CD4-positive, alpha-beta T cell treated with Interleukin-4 for 1 hour (primary cell): ENCODE data around the gene TSPAN9.
A peak's percentile ranks its signal among the peaks of the same experiment; 100 is the strongest.

Source experiments
- DNase-seq, 2 donors: peaks; one replicate each; pipeline ENCODE4 v3.0.0-alpha.2; 2020 to 2022

TSPAN9 gene

GRCh38 chr12:3304436-3305165, 227.4 kb downstream of the TSPAN9 start:
- no peak for DNase-seq

GRCh38 chr12:3305464-3305863, 228.3 kb downstream of the TSPAN9 start:
- no peak for DNase-seq

DNA sequence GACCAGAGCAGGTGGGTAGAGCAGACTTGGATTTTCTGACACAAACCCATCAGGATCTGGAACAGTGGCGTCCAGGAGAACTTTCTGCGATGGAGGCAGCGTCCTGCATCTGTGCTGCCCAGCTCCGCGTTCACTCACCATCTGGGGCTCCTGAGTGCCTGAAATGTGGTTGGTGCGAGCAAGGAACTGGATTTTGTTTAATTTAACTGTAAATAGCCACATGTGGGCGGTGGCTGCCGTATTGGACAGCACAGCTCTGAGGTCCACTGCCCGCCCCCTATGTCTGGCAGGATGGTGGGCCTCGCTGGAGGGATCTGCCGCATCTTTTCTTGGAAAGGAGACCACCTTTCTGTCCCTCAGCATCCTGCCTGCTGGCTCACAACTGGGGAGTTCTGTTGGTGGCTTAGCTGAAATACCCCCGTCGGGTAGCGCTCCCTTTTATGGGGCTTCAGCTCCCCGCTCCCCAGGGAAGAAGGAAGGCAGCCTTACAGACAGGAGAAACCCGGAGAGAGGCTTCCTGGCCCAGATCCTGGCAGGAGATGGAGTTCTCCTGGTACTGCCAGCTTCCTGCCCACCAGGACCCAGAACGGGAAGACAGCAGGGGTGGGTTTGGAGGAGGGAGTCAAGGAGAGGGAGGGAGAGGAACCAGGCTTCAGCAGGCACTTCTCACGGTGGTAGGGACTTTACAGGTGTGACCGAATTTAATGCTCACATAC, 228.9 kb downstream of the TSPAN9 start:
- no peak for DNase-seq

- DNase-seq = no peak
These were observed 230.2 kb downstream of the TSPAN9 start for GRCh38 chr12:3307389-3307788.

DNA sequence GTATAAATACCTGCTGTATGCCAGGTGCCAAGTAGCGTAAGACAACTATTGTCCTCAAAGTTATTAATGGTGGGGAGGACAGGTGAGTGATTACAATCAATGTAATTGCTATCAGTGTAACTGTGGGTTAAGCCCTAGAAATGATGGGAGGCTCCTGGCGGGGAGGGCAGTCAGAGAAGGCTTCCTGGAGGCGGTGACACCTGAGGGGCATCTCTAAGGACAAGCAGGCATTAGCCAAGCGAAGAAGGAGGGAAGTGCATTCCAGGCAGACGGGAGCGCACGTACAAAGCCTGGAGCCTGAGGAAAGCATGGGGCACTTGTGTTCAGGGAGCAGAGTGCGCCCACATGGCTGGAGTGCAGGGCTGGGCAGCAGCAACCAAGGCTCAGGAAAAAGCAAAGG, 230.9 kb downstream of the TSPAN9 start:
- no peak for DNase-seq

DNA sequence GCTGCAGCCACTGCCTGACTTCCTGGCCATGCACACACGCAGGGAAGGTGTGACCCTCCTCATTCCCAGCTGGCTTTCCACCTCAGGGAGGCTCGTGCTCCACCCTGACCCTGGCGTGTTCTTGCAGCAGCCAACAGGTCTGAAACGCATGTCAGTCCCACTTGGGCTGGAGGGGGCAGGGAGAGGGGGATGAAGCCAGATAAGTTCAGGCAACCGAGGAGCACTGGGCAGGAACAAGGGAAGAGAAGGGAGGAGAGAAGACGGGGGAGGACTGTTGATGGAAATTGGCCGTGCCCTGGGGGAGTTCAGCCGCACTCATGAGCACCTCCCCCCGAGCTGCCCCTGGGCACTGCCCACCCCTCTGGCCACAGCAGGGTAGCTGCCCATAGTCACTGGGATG, 231.4 kb downstream of the TSPAN9 start:
- no peak for DNase-seq

GRCh38 chr12:3309805-3310204, 232.6 kb downstream of the TSPAN9 start:
- DNase-seq = no peak

DNA sequence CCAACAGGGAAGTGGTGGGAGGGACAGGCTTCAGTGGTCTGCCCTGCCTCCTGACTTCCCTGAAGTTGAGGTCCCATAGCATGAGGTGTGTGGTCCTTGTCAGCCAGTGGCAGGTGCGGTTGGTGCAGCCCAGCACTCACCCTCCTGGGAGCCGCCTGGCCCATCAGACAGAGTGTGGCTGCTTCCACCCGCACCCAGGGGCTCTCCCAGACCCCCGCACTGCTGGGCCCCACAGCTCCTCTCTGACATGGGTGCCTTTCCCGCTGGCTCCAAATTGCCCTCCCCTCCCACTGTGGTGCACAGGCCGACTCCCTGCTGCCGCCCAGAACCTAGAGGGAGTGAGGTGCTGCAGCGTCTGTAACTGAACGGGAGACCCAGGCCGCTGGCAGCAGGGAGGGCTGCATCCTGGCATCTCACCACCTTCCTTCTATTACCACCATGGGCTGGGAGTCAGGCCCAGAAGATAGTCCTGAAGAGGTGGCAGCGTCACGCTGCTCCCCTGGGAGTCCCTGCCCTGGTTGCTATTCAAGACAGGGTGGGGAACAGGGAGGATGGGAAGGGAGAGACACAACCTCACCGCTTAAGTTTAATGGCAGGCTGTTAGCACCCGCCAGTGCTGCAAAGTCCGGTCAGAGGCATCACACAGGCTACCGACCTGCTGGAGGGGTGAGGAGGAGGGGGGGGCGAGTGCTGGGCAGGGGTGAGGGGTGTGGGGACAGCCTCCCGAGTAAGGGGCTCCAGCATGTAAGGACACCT, 233.3 kb downstream of the TSPAN9 start:
- DNase-seq = no peak

DNA sequence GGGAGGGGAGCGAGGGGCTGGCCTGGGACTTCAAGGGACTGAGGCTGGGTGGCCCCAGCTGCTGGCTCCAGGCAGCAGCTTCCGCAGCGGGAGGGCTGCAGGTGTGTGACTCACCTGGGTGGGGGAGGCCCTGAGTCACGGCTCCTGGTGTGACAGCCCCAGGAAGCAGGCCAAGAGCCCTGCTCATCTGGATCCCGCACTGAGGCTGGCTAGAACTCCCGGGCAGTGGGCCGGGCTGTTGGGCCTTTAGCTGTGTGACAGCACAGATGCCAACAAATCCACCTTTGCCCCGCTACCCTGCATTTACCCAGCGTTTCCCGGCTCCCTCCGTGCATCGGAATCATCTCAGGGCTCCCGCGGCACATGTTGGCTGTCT, 233.8 kb downstream of the TSPAN9 start:
- no peak for DNase-seq

DNA sequence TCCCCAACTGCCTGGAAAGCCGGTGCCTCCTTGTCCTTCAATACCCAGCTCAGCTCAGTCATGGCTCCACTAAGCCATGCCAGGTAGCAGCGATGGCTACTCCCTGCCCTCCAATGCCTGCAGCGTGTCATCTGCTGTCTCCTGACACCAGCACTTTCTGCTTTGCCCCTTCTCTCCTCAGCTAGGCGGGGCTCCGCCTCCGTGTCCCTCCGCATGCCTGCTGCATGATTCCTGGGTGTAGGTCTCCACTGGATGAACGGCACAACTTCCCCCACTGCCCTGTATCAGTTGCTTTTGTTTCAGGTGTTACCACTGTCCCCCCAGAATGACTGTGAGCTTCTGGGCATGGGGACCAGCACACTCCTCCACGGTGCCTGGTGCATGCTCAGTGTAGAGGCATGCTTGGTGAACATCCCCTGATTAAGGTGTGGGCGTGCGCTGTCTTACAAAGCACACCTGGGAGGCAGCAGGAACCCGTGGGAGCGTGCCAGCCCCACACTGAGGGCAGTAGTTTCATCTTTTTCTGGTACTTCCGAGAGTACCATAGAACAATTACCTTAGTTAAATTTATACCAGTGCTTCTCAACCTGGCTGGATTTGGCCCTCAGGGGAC, 234.4 kb downstream of the TSPAN9 start:
- no peak for DNase-seq

DNA sequence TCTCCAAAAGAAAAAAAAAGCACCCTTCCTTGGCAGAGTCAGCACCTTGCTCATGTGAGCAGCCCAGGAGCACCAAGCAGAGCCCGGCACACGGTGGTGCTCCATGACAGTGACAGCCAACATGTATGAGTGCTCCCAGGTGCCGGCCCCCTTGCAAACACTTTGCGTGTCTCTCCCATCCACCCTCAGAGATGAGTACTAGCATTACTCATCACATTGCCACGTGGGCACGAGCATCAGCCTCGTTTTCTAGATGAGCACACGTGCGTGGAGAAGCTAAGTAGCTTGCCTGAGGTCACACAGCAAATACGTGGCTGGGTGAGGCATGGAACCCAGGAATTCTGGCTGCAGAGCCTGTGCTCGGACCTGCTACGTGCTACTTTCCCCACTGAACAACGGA, 235.9 kb downstream of the TSPAN9 start:
- no peak for DNase-seq

- peak in 1 of 2 donors; percentile 22 for DNase-seq
These were observed 236.8 kb downstream of the TSPAN9 start for GRCh38 chr12:3313675-3314663.

DNA sequence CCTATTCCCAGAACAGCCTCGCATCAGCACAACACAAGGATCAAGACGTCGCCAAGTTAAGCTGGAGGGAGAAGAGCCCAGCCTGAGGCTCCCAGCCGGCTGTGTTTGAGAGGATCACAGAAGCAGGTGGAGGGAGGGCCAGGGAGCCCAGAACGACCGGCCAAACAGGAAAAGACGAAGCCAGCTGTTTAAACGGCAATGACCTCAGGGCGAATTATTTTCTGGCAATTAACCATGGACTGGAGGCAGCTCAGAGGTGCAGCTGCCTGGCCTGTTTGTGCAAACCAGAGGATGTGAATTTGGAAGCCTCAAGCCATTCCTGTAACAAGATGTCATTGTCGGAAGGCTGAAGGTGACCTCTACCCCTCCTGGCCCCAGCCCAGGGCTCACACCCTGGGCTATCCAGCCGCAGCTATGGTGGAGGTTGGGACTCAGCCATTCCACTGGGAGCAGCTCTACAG, 238.1 kb downstream of the TSPAN9 start:
- no peak for DNase-seq

- no peak for DNase-seq
These were observed 239.7 kb downstream of the TSPAN9 start for GRCh38 chr12:3316776-3317480.

GRCh38 chr12:3317481-3317815, 240.3 kb downstream of the TSPAN9 start:
- DNase-seq = no peak

DNA sequence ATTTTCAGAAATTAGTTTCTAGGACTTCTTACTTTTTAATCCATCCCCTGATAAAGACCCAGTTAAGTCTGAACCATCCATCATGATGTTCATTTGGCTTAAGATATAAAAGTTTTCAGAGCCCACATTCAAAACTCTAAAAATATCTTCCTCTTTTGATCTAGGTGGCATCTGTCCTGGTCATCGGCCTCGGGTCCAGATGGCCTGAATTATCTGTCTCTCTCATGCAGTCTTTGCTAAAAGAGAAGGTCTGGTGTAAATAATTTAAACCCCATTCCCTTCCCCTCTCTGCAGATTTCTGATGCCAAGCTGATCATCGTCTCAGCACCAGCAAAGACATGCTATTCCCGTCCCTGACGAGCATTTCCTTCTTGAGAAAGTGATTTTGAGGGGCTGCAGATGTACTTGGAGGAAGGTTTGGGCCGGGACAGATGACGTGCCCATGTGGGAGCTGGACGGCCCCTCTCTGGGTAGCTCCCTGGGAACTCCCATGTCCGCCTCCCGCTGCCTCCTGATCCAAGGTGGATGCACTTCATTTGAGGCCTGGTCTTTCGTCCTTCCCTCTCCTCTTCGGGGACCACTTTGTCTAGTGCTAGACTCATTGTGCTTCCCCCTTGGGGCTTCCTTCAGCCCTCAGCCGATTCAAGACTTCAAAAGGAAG, 240.8 kb downstream of the TSPAN9 start:
- DNase-seq = no peak

GRCh38 chr12:3319723-3320492, 242.7 kb downstream of the TSPAN9 start:
- DNase-seq = no peak

DNA sequence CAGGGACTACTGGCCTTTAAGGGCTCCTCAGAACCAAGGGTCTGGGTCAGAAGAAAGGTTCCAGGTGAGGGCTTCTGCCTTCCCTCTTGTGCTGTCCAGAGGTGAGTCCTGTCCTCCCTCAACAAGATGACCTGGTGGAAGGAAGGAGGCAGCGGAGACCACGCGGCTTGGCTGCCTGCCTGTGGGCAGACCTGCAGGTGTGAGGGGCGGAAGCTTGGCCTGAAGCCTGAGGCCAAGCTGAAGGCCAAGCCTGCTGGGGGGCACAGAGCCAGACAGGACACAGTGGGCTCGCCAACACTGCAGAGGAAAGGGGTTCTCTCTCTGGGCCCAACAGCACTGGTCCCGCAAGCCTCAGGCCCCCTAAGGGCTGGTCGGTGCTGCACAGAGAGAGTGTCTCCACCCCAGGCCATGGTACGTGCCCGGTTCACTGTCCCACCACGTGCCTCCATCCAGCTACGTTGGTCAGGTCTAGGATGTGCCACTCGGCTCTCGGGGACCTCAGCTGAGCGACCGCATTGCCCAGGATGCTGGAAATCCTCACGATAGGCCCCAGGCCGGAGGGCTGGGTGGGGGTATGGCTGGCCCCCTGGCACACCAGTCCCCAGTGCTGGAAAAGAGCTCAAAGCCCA, 243.8 kb downstream of the TSPAN9 start:
- DNase-seq = no peak

- no peak for DNase-seq
These were observed 244.7 kb downstream of the TSPAN9 start for GRCh38 chr12:3321881-3322280.
